ENCODE measurements around the gene ZNHIT2. TPM values are rescaled to one million over a fixed set of nuclear protein-coding genes. Genes with fewer than 3 reads are reported as not detected.
A peak's percentile ranks its signal among the peaks of the same experiment; 100 is the strongest.

Gene ZNHIT2
- polyA plus RNA-seq (2011; rRNA removed) = 3.6 and 4.6 TPM in 2 replicates
- 1.4 and 1.9 TPM in 2 replicates for polyA minus RNA-seq (2011; rRNA and poly(A)+ RNA removed)

- Histone ChIP-seq H3K27me3 (ENCODE audit: control insufficient read depth, insufficient read depth, low read length) (no peaks in the 10 kb centered on the region), H3K4me3 (ENCODE audit: low read depth, low read length) (peak within 1 kb of the TSS; percentile 79), H3K36me3 (ENCODE audit: control insufficient read depth, insufficient read depth, low read length) (peaks cover 6% of the 10 kb centered on the region)
- TF ChIP-seq CTCF (IDR thresholded peaks at IDR 0.05; ENCODE audit: insufficient read depth, low read depth, low read length) = peak; percentile 90
- POLR2A ChIA-PET = no interaction called here
- DNase-seq (ENCODE audit: low read depth) = peak; percentile 94
- CTCF ChIA-PET = interaction anchor here (0.7 to 4.7 kb wide), 38 partner anchors 8 to 342 kb away, joined by 3 to 31 read pairs (median 4); partner anchors contain the start of genes ARL2, BATF2, CAPN1 and CDC42BPG
Observed at GRCh38 chr11:65117206-65118096, at the start of gene ZNHIT2. Gene ZNHIT2, minus strand, starts transcription at chr11:65117701. Its CDS starts 48 bp downstream, at chr11:65117653.

- CTCF ChIA-PET = no interaction called here
Observed at GRCh38 chr11:65166893-65167292, 49.4 kb upstream of the ZNHIT2 start.

GRCh38 chr11:65165410-65166317, 48.2 kb upstream of the ZNHIT2 start:
- CTCF ChIA-PET = no interaction called here
- Histone ChIP-seq H3K27me3 (ENCODE audit: control insufficient read depth, insufficient read depth, low read length) (0 out of 2 replicates have a peak, but pooled peaks cover under 1% of the 10 kb centered on the region), H3K4me3 (ENCODE audit: low read depth, low read length) (no peak overlapping the region), H3K36me3 (ENCODE audit: control insufficient read depth, insufficient read depth, low read length) (no peaks in the 10 kb centered on the region)
- DNase-seq (ENCODE audit: low read depth) = no peak
- POLR2A ChIA-PET = no interaction called here
- TF ChIP-seq CTCF (IDR thresholded peaks at IDR 0.05; ENCODE audit: insufficient read depth, low read depth, low read length) = no peak

More at GRCh38 chr11:65166893-65167292, 49.4 kb upstream of the ZNHIT2 start:
- no peak for DNase-seq (ENCODE audit: low read depth)
- no peak for TF ChIP-seq CTCF (IDR thresholded peaks at IDR 0.05; ENCODE audit: insufficient read depth, low read depth, low read length)
- H3K4me3 ChIP-seq (ENCODE audit: low read depth, low read length) = no peak overlapping the region
- H3K36me3 ChIP-seq (ENCODE audit: control insufficient read depth, insufficient read depth, low read length) = no peaks in the 10 kb centered on the region
- POLR2A ChIA-PET = no interaction called here
- H3K27me3 ChIP-seq (ENCODE audit: control insufficient read depth, insufficient read depth, low read length) = no peaks in the 10 kb centered on the region

- no peak overlapping the region for H3K4me3 ChIP-seq (ENCODE audit: low read depth, low read length)
- H3K36me3 ChIP-seq (ENCODE audit: control insufficient read depth, insufficient read depth, low read length) = no peaks in the 10 kb centered on the region
- no peak for DNase-seq (ENCODE audit: low read depth)
- ChIA-PET POLR2A (no interaction called here), CTCF (no interaction called here)
- TF ChIP-seq CTCF (IDR thresholded peaks at IDR 0.05; ENCODE audit: insufficient read depth, low read depth, low read length) = no peak
- peaks cover 4% of the 10 kb centered on the region; the same call in 1 of the 2 replicates for H3K27me3 ChIP-seq (ENCODE audit: control insufficient read depth, insufficient read depth, low read length)
Observed at GRCh38 chr11:65163684-65164083, 46.2 kb upstream of the ZNHIT2 start.

GRCh38 chr11:65160643-65161042, 43.1 kb upstream of the ZNHIT2 start:
- CTCF ChIA-PET = no interaction called here
- Histone ChIP-seq H3K36me3 (ENCODE audit: control insufficient read depth, insufficient read depth, low read length) (no peaks in the 10 kb centered on the region), H3K27me3 (ENCODE audit: control insufficient read depth, insufficient read depth, low read length) (peaks cover 4% of the 10 kb centered on the region; the same call in 1 of the 2 replicates), H3K4me3 (ENCODE audit: low read depth, low read length) (no peak overlapping the region)
- no peak for TF ChIP-seq CTCF (IDR thresholded peaks at IDR 0.05; ENCODE audit: insufficient read depth, low read depth, low read length)
- DNase-seq (ENCODE audit: low read depth) = no peak
- POLR2A ChIA-PET = no interaction called here
